BE2C (cell line): Measurements from ENCODE around the gene PRKN.
A peak's percentile ranks its signal among the peaks of the same experiment; 100 is the strongest.

Source experiments
- DNase-seq: peaks from one replicate; pipeline ENCODE4 v3.0.0-alpha.2; 2020
- H3K27me3 ChIP-seq: fragments of 250-450 bp; sonication (Bioruptor Pico); 2 replicates; pipeline ENCODE4 v1.5.1; 2020; ENCODE audit warnings: mild to moderate bottlenecking
- H3K36me3 ChIP-seq: fragments of 250-450 bp; sonication (Bioruptor Pico); 2 replicates; pipeline ENCODE4 v1.5.1; 2020; ENCODE audit warnings: mild to moderate bottlenecking
- H3K4me1 ChIP-seq: fragments of 250-450 bp; sonication (Bioruptor Pico); 2 replicates; pipeline ENCODE4 v1.5.1; 2020
- H3K4me3 ChIP-seq: 2 replicates; pipeline ENCODE4 v1.5.1; 2011; ENCODE audit warnings: low read depth, low read length
- H3K9me3 ChIP-seq: fragments of 250-450 bp; sonication (Bioruptor Pico); 2 replicates; pipeline ENCODE4 v1.5.1; 2020
- TF ChIP-seq, protein P1 (sequence below): IDR thresholded peaks from 2 replicates; pipeline ENCODE4 v1.5.1; 2012; ENCODE audit warnings: mild to moderate bottlenecking, low read depth, low read length

PRKN gene

DNA sequence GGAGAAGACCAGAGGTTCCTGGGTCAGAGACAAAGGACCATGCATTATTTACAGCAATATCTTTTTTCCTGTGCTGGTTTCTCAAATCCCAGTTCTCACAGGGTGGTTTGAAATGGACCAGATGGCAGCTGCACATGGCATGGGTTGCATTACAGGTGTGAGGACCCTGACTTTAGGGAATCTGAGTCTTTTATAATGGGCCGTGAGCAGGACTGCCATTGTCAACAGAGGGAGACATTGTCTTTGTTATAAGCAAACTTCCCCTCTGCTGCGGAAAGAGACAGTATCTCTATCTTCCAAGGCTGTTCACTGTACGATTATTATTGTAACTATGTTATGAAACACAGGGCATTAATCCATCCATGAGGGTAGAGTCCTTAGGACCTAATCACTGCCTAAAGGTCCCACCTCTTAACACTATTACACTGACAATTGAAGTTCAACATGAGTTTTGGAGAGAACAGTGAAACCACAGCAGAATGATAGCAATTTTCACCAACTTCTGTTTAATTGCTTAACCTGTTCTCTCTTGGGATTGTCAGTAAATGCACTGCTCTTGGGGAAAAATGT lies 1297.6 kb downstream of the PRKN start:
- Histone ChIP-seq H3K36me3 (no peaks in the 10 kb centered on the region), H3K4me3 (no peak overlapping the region), H3K4me1 (no peaks in the 10 kb centered on the region), H3K27me3 (no peaks in the 10 kb centered on the region), H3K9me3 (no peaks in the 10 kb centered on the region)
- no peak for DNase-seq
- TF ChIP-seq, protein P1, sequence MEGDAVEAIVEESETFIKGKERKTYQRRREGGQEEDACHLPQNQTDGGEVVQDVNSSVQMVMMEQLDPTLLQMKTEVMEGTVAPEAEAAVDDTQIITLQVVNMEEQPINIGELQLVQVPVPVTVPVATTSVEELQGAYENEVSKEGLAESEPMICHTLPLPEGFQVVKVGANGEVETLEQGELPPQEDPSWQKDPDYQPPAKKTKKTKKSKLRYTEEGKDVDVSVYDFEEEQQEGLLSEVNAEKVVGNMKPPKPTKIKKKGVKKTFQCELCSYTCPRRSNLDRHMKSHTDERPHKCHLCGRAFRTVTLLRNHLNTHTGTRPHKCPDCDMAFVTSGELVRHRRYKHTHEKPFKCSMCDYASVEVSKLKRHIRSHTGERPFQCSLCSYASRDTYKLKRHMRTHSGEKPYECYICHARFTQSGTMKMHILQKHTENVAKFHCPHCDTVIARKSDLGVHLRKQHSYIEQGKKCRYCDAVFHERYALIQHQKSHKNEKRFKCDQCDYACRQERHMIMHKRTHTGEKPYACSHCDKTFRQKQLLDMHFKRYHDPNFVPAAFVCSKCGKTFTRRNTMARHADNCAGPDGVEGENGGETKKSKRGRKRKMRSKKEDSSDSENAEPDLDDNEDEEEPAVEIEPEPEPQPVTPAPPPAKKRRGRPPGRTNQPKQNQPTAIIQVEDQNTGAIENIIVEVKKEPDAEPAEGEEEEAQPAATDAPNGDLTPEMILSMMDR: peak; percentile 60

DNA sequence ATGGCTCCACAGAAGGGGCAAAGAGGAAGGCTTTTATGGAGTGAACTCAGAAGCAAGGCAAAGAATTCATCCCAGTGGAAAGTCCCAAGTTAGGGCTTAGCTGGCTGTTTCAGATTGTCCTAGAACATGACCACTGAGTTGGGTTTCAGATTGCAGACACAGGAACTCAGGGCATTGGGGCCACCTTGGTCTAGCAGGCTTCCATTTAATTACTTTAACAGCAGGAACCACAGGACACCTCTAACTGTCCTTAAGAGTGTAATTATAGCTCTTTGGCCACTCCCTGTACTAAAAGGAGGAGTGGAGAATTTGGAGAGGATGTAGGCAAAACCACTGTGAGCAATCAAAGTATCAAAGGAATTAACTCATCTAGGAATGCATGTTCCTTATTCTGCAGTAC lies 1303.1 kb downstream of the PRKN start:
- TF ChIP-seq, protein P1: no peak
- Histone ChIP-seq H3K36me3 (no peaks in the 10 kb centered on the region), H3K4me1 (no peaks in the 10 kb centered on the region), H3K27me3 (no peaks in the 10 kb centered on the region), H3K9me3 (no peaks in the 10 kb centered on the region), H3K4me3 (no peak overlapping the region)
- DNase-seq: no peak

DNA sequence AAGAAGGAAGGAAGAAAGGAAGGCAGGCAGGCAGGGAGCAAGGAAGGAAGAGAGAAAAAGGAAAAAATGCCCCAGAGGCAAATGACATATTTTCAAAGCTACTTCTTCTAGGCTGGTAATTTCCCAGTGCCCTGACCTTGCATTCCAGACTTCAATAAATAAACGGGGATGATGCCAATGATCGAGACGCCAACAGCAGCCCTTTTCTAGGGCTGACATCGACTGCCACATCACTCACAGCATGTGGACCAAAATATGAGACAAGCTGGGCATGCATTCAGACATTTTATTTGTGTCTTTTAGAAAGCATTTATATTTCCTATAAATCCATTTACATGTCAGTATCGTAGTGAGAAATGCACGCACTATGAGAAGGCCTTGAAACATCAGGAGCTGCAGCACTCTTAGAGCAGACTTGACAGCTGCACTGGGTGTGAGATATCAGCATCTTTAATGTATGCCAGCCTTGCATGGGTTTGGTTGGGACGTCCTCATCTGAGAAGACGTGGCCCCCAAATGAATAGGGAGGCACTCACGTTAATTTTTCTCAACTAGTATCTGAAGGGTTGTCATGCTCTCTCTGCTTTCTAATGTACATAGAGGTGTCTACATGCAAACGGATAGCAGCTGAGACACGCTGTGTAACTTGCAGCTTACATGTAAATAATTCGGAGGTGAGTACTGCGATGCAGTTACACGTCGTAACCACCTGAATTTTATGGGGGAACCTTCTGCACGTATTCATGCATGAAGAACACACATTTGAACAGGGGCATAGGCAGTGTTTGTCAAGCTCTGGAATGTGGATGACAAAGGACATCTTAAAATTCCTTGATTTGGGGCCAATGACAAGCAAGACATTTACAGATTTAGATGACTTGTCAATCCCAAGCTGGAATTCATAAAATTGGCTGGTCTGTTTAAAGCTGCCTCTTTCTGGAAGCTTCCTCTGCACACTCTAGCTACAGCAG lies 1304.6 kb downstream of the PRKN start:
- Histone ChIP-seq H3K4me3 (no peak overlapping the region), H3K4me1 (no peaks in the 10 kb centered on the region; the same call in 1 of the 2 replicates), H3K36me3 (no peaks in the 10 kb centered on the region), H3K9me3 (no peaks in the 10 kb centered on the region), H3K27me3 (no peaks in the 10 kb centered on the region)
- DNase-seq: no peak
- TF ChIP-seq, protein P1: no peak

DNA sequence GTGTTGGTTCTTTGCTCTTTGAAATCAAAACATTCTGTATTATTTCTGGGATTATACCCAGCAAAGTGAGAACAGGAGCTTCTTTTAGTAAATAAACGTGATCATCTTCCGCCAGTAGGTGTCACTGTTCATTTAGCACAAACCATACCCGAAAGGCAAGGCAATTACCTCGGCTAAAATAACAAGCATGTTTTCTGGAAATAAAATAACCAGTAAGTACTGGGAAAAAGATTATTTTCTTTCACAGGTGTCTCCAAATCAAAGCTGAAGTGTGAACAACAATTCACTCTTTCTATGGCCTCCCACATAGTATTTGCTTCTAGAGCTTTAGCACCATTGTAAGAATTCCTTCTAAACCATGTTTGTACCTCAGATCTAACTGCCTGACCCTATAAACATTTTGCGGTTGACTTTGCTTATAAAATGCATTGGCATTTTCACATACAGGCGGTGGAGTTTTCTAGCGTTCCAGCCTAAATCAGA lies 1309.1 kb downstream of the PRKN start:
- peak; percentile 55 for DNase-seq

DNA sequence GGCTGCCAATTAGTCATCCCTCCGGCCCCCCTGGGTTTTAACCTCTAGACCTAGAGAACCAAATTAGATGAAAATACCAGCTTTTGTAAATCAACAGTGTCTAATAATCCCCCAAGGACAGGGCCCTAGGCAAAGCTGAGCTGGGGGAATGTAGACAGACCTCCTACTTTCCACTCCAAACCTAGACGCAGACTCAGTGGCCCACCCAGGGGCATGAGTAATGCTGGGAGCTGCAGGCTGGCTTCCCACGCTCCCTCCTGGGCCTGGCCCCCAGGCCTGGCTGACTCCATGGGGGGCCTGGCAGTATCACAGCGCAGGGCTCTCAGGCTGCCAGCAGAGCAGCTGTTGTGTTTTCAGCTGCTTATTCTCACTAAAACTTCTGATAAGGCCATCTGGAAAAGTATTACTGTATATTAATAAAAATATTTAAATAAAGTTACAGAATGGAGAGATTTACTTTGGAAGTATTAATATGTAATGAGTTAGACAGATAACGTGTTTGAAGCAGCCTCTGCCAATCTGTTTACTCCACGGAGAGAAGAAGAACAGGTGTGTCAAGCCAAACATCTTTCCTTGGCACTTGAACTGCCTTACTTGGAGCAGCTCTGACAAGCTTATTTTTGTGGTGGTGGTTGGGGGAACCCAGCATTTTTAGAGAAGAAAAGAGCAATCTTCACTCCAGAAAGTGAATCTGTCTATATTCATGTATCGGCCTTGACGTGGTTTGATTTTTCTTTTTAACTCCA lies 1309.7 kb downstream of the PRKN start:
- Histone ChIP-seq H3K9me3 (no peaks in the 10 kb centered on the region), H3K27me3 (no peaks in the 10 kb centered on the region), H3K4me1 (peaks cover 10% of the 10 kb centered on the region), H3K4me3 (no peak overlapping the region), H3K36me3 (no peaks in the 10 kb centered on the region)
- DNase-seq: peak; percentile 63
- TF ChIP-seq, protein P1: no peak

More for the DNA sequence above, 1309.1 kb downstream of the PRKN start:
- no peaks in the 10 kb centered on the region for H3K27me3 ChIP-seq
- peaks cover 10% of the 10 kb centered on the region for H3K4me1 ChIP-seq
- no peaks in the 10 kb centered on the region for H3K9me3 ChIP-seq
- H3K36me3 ChIP-seq: no peaks in the 10 kb centered on the region
- no peak overlapping the region for H3K4me3 ChIP-seq
- TF ChIP-seq, protein P1: peak; percentile 77
